LNCaP clone FGC (cell line): ENCODE data around the gene IQSEC1.

Source experiments
- DNase-seq: peaks from one replicate; pipeline ENCODE4 v3.0.0-alpha.2; 2011; ENCODE audit warnings: low read depth
- H3K4me3 ChIP-seq: 2 replicates; pipeline ENCODE4 v1.5.1; 2011; ENCODE audit warnings: mild to moderate bottlenecking, low read depth, low read length, control low read depth
- TF ChIP-seq, protein P1 (sequence below): IDR thresholded peaks from 2 replicates; pipeline ENCODE4 v1.5.1; 2012; ENCODE audit warnings: mild to moderate bottlenecking; ENCODE audit not compliant: control insufficient read depth, insufficient read depth; ENCODE audit errors: extremely low read depth

IQSEC1 gene

DNA sequence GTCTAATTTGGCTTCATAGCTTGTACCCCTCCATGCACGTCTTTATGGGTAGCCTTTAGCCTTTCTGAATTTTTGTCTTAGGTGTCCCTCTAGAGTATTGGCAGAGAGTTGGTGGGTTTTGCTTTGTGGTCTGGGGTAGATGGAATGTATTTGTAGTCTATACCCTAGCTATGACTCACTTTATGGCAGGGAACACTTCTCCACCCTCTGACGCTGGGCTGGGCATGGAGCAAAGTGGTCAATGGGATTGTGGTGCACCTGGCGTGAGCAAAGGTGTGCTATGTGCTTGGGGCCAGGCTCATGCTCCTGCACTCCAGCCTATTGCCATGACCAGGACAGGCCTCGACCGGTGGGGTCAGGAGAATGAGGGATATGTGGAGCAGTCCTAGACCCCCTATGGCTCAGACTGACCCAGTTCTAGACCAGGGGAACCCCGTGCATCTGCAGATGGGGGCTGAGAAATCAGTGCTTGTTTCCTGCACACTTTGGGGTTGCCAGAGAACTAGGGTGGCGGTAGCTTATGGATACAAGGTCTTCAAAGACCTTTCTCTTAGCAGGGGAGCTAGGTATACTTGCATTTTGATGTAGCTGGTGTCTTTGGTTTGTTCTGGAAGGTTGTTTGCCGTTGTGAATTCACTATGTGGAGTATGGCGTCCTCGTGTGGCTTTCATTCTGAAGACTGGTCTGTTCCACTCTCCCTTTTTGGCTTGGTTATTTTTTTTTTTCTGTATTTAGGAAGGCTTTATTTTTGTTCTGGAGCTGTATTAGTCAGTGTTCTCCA lies 182.4 kb downstream of the IQSEC1 start:
- TF ChIP-seq, protein P1, sequence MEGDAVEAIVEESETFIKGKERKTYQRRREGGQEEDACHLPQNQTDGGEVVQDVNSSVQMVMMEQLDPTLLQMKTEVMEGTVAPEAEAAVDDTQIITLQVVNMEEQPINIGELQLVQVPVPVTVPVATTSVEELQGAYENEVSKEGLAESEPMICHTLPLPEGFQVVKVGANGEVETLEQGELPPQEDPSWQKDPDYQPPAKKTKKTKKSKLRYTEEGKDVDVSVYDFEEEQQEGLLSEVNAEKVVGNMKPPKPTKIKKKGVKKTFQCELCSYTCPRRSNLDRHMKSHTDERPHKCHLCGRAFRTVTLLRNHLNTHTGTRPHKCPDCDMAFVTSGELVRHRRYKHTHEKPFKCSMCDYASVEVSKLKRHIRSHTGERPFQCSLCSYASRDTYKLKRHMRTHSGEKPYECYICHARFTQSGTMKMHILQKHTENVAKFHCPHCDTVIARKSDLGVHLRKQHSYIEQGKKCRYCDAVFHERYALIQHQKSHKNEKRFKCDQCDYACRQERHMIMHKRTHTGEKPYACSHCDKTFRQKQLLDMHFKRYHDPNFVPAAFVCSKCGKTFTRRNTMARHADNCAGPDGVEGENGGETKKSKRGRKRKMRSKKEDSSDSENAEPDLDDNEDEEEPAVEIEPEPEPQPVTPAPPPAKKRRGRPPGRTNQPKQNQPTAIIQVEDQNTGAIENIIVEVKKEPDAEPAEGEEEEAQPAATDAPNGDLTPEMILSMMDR = no peak
- no peak for DNase-seq
- no peak overlapping the region for H3K4me3 ChIP-seq

DNA sequence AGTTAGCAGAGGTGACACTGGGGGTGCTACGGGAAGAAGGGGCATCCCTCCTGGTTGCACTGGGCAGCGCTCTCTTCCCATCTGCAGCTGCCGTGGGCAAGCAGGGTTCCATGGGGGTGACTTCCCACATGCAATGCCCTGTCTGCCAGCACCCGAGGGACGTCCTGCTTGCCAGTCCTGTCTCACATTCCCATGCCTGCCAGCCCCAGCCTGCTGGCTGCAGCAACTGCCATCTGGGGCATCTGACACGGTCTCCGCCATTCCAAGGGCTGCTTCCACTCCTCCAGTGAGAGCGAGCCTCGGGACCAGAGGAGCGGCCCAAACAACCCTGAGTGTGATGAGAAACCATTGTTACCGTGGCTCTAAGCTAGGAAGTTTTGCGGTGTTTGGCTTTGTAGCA lies 186.5 kb downstream of the IQSEC1 start:
- no peak overlapping the region for H3K4me3 ChIP-seq
- TF ChIP-seq, protein P1 = no peak
- no peak for DNase-seq

DNA sequence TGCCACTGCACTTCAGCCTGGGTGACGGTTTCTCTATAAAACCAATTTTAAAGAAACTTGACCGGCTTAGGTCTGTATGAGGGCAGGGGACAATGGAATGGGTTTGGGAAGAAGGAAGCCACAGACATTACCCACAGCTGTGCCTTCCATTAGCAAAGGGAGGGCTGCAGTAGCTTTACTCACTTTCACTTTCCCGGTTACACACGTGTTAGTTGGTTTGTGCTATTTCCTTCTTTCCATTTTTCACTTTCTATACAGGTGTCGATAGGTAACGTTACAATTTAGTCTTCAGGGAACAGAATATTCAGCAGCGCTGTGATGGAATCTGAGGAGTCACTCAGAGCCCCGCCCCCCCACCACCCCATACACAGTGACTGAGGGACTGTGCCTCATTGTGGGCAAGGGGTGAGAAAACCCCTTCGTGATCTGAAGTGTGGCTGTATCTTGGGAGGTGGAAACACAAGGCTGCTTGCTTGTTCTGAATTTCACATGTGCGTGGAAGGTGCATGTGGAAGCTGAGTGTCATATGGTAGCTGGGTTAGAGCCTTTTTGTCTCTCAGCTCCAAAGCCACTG lies 187.0 kb downstream of the IQSEC1 start:
- no peak for DNase-seq
- no peak overlapping the region for H3K4me3 ChIP-seq
- TF ChIP-seq, protein P1 = no peak

DNA sequence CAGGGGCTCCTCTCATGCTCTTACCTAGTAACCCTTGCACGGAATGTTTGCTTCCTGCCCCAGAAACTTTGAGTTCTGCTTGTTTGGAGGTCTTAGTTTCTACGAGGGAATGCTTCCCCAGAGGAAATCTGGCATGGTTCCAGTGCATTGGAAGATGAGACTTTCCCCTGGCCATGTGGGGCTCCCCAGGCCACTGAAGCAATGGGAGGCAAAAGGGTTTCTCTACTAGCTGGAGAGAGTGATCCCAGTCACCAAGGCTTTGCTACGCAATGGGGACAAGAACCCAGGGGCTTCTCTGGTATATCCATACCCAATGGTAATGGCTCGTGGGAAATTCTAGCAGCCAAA lies 187.7 kb downstream of the IQSEC1 start:
- TF ChIP-seq, protein P1 = no peak
- DNase-seq = no peak
- H3K4me3 ChIP-seq = no peak overlapping the region

DNA sequence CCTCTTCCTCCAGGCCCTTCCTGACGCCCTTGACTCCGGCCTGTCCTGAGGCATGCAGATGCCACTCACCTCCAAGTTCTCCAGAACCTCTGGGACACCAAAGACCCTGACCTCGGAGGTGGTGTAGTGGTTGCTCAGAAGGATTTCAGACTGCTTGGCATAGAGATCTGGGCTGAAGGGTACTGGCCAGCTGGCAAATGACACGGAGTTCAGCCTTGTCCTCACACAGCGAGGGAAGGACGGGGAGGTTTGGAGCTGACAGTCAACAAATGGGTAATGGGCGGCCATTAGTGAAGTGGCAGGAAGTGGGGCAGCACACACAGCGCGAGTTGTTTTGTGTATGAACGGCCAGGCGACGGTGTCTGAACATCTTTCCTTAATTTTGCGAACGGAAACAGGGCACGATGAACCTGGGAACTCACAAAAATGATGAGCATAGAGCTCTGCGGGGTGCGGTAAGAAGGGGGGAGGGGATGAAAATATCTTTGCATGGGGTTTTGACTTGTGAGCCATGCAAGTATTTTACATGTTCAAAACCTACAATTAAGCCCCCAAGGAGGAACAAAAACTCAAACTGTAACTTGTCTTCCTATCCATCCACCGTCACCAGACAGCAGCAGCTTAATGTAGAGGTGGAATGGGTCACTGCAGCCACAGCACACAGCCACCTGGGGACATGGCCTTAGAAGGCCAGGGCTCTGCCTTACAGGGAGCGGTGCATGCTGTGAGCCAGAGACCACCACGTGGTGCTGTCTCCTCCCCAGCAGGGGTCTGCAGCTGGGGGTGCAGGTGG lies 188.2 kb downstream of the IQSEC1 start:
- no peak for DNase-seq
- TF ChIP-seq, protein P1 = no peak
- no peak overlapping the region for H3K4me3 ChIP-seq

DNA sequence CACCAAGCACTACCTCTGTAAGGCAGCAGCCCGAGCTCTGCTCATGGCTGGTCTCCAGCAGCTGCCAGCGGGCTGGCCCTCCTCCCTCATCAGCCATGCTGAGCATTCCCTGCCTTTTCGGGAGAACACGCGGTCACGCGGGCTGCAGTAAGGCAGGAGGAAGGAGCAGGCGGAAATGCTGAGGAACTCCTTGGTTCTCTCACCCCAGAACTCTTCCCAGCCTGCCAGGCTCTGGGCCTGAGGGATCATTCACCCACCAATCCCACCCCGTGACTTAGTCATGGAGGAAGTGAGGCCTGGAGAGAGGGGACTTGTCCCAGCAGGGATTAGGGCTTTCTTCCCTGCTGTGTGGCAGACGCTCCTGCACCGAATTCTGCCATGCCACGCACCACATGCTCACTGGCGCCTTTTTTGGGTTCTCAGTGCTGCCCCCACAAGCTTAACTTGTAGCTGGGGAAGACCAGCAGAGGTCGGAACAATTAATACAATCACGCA lies 189.0 kb downstream of the IQSEC1 start:
- no peak for DNase-seq
- TF ChIP-seq, protein P1 = no peak
- no peak overlapping the region for H3K4me3 ChIP-seq
